Fibroblast of skin of abdomen (primary cell): Measurements from ENCODE around the gene NOD2.

Experiments used
- DNase-seq: peaks from one replicate; pipeline ENCODE4 v3.0.0-alpha.2; 2013

Gene NOD2

DNA sequence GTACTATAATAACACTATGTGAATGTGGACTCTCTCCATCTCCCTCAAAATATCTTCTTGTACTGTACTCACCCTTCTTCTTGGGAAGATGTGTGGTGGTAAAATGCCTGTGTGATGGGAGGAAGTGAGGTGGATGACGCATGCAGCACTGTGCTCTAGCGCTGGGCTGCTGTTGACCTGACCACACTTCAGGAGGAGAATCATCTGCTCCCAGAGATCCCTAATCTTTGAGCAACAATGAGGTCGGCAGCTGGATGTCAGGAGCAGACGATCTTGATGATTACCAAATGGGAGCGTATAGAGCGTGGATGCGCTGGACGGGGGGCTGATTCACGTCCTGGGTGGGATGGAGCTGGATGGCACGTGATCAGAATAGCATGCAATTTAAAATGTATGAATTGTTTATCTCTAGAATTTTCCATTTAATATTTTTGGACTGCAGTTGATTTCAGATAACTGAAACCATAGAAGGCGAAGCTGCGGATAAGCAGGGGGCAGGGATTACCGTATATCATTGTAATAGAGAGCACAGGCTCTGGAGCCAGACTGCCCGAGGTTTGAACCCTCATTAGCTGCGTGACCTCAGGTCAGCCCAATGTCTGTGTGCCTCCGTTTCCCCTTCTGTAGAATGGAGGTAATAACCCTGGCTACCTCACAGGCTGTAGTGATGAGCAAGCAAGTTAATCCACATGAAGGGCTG is 24.8 kb downstream of the NOD2 start:
- DNase-seq: peak; percentile 58

DNA sequence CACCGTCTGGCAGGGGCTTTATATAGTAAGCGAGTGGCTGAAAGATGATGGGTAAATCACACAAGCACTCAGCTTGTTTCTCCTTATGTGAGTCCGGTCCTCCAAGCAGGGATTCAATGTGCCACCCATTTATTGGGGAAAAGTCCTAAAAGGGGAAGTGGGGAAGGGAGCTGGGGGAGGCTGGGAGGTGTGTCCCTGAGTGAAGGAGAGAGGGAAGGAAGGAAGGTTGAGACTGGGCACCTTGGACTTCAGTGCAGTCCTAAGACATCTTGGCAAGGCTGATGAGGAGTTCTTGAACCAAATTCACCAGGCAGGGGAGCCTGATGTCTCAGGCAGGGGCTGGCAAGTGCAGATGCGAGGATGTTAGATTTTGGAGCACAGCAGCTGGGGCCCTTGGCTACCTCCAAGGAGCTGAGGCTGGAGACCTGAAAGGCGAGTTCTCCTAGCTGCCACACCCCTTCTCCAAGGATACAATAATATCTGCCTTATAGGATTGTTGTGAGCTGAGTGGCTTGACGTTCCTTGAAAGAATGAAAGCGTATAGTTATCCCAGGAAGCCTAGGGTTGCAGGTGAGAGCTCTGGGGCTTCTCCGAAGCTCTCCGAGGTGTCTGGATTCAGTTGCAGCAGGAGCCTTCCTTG is 25.5 kb downstream of the NOD2 start:
- no peak for DNase-seq

DNA sequence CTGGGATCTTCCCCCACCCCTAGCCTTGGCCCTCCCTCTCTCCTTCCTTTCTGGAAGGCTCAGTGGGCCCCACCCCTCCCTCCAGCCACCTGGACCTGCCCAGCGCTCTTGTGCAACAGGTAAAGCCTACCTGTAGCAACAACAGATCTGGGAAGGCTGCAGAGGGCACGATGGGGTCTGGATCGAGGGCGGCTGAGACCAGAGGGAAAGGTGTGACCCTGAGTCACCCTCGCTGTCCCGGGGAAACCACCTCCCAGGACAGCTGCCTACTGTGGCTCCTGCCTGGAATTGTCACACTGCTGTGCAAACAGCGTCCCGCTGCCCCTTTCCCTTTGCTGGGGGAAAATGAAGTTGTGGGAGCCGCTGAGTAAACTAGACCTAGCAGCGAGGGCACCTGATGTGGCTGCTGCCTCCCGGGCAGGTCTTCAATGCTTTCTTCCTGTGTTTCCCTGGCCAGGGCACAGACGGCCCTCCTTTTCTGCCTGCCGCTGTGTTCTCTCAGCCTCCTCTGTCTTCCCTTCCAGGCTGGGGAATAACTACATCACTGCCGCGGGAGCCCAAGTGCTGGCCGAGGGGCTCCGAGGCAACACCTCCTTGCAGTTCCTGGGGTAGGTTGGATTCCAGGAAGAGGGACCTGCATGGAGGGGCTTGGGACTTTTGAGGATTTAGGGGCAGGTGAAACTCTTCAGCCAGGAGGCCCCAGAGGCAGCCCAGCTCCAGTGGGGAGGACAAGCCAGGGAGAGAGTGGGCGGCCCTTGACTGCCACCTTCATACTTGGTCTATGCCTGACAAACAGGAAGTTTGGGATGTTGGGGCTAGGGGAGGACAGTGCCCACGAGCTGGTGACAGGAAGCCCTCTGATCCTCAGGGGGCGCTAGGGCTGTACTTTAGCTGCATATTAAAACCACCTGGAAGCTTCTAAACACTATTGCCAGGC is 26.3 kb downstream of the NOD2 start:
- DNase-seq: no peak

DNA sequence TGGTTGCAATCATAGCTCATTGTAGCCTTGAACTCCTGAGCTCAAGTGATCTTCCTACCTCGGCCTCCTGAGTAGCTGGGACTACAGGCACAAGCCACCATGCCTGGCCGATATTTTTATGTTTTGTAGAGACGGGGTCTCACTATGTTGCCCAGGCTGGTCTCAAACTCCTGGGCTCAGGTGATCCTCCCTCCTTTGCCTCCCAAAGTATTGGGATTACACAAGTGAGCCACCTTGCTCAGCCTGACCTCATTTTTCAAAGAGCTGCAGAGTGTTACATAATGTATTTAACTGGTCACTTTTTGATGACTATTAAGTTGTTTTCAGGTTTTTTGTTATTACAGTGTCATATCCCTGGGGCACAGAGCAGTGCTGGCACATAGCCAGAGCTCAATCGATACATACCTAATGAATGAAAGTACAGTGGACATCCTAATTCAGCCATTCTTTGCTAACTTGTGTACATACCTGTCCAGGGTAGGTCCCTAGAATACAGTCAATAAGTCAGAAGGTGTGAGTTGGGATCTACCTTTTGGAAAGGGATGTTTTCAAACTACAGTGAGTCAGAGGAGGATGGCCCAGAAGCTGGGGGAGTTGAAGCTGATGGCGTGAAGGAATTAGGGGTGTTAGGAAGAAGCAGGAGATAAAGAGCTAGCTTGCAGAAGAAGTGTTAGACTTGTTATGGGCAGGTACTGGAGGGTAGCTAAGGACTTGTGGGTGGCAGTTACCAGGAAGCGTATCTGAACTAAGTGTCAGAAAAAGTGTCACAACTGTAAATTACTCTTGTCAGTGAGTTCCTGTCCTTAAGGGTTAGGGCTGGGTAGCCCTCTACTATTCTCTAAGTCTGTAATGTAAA is 28.4 kb downstream of the NOD2 start:
- no peak for DNase-seq

DNA sequence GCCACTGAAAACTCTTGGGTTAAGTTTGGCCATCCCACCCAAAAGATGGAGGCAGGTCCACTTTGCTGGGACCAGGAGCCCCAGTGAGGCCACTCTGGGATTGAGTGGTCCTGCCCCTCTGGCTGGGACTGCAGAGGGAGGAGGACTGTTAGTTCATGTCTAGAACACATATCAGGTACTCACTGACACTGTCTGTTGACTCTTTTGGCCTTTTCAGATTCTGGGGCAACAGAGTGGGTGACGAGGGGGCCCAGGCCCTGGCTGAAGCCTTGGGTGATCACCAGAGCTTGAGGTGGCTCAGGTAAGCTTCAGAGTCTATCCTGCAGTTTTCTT is 29.0 kb downstream of the NOD2 start:
- no peak for DNase-seq

DNA sequence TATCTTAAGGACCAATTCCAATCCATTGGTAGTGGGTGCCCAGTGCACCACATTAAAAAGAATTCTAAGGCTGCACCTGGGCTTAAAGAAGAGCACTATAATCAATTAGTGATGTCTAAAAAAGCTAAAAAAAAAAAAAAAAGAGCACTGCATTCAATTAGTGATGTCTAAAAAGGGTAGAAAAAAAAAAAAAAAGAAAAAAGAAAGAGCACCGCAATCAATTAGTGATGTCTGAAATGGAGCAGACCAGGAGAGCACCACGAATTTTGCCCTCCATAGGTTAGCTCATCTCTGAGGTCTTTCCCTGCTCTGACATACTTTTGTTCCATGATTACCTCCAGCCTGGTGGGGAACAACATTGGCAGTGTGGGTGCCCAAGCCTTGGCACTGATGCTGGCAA is 29.6 kb downstream of the NOD2 start:
- no peak for DNase-seq

DNA sequence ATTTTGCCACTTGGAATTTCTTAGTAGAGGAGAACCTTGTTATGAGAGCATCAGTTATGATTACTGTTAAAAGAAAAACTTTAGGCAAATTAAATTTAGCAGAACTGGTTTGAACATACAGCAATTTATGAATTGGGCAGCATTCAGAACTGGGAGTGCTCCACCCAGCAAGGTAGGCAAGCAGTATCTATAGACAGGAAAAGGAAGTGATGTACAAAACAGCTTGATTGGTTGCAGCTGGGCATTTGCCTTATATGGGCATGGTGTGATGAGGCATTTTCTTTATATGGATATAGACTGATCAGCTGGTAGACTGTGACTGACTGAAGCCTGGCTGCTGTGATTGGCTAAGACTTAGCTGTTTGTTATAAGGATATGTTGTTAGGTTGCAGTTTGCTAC is 30.9 kb downstream of the NOD2 start:
- no peak for DNase-seq

DNA sequence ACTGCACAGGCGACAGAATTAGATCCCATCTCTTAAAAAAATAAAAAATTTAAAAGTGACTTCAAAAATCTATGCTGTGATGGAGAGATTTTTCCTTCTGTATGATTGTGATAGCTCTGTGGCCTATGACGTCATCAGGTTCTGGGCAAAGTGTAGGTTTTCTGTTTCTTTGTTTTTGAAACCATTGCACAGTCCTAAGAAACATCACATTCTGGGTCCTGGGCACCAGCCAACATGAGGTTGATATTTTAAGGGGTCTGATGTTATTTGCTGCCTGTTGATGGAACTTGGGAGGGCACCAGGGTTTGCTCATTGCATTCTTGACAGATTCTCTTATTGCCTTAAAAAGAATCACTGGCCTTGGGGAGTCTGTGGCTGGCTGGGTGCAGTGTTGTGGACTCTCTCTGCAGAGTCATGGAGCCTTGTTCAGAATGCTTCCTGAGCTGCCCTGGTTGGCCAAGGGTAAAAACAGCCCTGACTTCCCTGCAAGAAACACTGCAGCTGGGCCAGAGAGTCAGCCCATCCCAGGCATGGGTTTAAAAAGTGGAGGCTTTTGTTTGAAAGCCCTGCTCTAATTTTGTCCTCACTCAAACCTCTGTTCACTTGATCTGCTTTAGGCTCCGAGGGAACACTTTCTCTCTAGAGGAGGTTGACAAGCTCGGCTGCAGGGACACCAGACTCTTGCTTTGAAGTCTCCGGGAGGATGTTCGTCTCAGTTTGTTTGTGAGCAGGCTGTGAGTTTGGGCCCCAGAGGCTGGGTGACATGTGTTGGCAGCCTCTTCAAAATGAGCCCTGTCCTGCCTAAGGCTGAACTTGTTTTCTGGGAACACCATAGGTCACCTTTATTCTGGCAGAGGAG is 38.0 kb downstream of the NOD2 start:
- no peak for DNase-seq

DNA sequence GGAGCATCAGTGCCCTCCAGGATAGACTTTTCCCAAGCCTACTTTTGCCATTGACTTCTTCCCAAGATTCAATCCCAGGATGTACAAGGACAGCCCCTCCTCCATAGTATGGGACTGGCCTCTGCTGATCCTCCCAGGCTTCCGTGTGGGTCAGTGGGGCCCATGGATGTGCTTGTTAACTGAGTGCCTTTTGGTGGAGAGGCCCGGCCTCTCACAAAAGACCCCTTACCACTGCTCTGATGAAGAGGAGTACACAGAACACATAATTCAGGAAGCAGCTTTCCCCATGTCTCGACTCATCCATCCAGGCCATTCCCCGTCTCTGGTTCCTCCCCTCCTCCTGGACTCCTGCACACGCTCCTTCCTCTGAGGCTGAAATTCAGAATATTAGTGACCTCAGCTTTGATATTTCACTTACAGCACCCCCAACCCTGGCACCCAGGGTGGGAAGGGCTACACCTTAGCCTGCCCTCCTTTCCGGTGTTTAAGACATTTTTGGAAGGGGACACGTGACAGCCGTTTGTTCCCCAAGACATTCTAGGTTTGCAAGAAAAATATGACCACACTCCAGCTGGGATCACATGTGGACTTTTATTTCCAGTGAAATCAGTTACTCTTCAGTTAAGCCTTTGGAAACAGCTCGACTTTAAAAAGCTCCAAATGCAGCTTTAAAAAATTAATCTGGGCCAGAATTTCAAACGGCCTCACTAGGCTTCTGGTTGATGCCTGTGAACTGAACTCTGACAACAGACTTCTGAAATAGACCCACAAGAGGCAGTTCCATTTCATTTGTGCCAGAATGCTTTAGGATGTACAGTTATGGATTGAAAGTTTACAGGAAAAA is 38.8 kb downstream of the NOD2 start:
- no peak for DNase-seq

DNA sequence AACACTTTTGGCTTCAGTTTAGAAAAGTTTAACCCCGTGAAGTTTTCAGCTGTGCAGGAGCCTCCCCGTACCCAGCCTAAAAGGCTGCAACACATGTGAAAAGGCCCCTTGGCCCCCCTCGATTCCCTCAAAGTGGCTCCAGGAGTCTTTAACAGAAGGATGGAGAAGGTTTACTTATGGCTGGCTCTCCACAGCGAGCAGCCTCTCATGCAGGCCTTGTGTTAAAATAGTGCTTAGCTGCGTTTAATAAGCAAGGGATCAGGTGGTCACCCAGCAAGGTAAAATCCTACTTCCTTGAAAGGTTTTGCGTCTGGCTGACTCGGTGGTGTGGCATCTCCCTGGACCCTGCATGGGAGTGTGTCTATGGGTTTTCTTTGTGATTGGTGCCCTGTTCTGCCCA is 40.1 kb downstream of the NOD2 start:
- no peak for DNase-seq

DNA sequence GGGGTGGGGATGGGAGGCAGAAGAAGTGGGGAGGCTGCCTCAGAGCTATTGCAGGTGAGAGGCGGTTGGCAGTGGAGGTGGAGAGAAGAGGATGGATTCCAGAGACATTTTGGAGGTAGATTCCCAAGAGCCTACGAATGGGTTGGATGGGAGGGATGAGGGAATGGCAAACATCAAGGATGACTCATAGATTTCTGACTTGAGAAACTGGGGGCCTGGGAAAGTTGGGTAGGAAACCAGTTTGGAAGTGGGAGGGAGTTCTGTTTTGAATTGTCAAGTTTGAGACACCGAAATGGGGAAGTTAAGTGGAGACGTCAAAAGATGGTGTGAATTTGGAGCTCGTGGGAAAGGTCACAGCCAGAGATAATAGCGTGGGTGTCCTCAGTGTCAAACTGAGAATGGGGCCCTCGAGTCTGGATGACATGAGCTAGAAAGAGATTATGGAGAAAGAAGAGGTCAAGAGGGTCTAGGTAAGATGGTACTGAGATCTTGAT is 42.3 kb downstream of the NOD2 start:
- no peak for DNase-seq

DNA sequence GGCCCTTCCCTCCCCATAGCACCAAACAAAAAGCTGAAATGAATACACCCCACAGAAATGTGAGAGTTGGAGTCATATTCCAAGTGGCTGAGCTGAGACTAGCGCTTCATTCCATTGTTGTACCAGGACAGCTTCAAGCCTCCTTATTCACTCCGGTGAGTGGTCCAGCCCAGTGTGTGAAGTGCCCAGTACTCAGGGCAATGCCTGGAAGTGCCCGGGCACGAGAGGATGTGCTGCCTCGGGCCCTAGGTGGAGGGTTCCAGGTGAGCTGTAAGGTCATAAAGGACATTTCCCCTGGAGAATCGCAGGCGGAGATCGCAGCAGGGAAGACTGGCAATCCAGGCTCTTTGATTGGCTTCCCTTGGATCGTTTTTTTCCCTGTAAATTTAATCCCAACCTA is 43.0 kb downstream of the NOD2 start:
- DNase-seq: no peak

DNA sequence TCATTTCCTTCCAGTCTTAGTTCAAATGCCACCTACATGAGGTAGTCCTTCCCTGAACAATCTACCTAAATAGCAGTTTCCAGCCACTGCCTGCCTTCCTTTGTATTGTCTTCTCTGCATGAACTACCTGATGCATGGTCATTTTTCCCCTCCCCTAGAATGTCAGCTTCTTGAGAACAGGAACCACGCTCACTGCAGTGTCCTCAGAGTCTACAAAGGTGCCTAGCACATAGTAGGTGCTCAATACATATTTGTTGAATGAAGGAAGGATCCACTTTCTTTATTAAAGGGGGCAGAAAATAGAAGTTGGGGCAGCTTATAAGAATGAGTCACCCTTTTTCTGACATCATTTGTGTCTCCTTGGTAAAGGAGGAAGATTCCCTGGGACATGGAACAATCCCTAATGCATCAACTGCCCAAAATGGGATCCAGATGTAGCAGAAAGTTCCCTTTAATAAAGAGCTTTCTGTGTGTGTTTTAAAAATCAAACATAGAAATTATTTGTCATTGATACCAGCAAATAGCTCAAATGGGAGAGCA is 44.1 kb downstream of the NOD2 start:
- peak; percentile 35 for DNase-seq

DNA sequence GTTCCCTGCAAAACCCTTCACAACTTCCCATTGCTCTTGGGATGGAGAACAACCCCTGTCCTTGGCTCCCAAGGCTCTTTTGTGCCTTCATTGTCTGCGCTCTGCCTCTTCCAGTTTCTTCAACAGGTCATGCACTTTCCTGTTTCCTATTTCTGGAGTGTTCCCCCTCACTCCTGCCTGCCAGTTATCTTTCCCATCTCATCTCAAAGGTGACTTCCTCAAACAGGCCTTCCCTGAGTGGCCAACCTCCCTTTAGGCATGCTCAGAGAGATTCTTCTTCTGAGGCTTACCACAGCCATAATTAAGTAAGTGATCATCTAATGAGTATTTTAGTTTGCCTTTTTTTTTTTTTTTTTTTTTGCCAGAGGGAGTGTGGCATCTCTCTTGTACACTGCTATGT is 45.6 kb downstream of the NOD2 start:
- no peak for DNase-seq

DNA sequence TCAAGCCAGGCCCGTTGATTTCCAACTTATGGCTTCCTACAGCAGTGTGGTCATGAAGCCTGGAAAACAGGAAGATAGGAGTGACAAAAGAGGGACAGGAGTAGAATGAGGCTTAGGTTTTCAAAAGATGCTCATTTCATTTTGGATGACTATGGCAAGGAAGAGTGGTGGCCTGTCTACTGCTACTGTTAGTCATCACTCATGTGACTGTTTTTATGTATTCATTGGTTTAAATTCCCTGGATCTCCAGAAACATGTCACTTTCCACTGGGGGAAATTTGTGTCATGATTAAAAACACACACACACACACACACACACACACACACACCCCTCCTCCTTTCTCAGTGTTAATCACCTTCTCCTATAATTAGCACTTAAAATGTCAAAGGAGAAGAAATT is 47.3 kb downstream of the NOD2 start:
- DNase-seq: no peak

DNA sequence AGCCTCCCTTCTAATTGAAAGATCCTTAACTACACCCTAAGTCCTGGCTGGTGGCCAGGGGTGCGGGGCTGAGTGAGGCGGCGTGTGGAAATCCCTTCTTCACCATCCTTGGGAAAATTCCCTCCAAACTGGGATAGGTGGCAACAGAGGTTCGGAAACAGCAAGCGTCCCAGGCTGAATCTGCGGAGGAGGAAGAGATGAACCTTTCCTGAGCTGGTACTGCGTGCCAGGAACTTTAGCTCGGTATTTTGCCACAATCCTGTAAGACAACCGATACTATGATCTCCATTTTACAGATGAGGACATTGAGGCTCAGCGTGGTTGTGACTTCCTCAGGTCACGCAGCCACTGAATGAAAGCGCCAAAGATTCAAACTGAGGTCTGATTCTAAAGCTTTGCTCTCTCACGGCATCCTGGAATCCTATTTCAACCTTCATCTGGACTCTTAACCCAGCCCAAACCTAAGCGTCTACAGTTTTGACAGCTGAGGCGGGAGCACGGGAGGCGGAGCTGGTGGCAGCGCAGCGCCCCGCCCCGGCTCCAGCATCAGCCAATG is 47.9 kb downstream of the NOD2 start:
- DNase-seq: no peak

DNA sequence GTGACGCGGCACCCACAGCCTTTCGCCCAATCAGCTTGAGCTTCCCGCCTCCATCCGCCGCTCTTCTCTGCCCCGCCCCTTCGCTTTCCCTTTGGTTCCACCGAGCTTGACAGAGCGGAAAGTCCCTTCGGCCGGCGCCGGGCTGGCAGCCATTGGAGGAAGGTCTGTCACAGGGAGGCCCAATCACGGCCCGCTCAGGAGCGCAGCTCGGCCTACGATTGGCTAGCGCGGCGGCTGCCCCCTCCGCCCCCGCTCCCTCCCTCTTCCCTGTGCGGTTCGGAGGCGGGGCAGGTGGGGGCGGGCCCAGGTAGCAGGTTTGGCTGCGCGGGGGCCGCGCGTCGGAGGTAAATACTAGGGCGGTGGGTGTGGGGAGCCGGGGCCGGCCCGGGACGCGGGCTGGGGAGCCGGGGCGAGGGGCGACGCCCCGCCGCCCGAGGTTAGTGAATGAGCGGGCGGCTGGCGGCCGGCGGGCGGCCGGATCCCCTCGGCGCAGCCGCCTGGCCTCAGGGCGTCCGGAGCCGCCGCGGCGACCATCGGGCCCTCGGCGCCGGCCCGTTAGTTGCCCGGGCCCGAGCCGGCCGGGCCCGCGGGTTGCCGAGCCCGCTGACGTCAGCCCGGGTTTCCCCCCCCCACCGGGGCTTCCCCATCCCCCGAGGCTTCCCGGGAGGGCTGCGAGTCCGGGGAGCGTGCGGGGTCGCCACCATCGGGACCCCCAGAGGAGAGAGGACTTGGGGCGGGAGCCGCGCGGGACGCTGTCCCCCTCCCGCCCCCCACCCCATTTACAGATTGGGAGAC is 48.6 kb downstream of the NOD2 start, which contains the start of gene CYLD:
TSS of gene CYLD (plus strand) at position 306 of the 795 bp plus-strand sequence. CDS start 7,613 bp downstream, outside the sequence.
- peak; percentile 100 for DNase-seq

DNA sequence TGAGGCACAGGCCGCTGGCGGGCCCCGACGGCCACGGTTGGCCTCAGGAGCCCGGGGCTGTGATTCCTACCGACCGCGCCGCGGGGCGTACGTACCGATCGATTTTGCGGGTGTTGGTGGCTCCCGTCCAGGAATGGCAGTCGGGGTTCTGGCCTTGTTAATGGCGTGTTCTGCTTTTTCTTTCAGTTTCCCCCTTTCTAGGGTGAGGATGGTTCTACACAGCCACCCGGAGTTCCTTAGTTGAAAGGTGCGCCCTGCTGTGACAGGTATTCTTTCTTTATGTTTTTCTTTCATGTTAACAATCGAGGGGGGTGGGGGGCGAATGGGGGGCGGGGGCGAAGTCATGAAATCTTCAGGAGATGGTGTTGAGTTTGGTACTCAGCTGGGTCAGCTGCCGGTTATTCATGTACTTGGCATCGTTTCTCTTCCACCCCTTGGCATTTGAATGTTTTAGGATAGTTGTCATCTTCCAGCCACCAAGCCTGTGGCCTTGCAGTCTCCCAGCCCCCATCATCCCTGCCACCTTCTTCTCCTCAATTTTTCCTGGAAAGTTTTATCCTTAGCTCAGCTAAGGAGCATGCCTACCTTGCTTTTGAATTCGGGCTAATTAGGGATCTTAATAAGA is 49.3 kb downstream of the NOD2 start:
- peak; percentile 23 for DNase-seq
